NCI-H2196 treated with DMSO at 0.1 percent for 48 hours (cell line): ENCODE results near the gene ACTL10.

Experiments used
- DNase-seq: peaks from one replicate; lab custom pipeline; 2025; ENCODE audit not compliant: unreplicated experiment; lab: John Stamatoyannopoulos, UW

ACTL10 gene

DNA sequence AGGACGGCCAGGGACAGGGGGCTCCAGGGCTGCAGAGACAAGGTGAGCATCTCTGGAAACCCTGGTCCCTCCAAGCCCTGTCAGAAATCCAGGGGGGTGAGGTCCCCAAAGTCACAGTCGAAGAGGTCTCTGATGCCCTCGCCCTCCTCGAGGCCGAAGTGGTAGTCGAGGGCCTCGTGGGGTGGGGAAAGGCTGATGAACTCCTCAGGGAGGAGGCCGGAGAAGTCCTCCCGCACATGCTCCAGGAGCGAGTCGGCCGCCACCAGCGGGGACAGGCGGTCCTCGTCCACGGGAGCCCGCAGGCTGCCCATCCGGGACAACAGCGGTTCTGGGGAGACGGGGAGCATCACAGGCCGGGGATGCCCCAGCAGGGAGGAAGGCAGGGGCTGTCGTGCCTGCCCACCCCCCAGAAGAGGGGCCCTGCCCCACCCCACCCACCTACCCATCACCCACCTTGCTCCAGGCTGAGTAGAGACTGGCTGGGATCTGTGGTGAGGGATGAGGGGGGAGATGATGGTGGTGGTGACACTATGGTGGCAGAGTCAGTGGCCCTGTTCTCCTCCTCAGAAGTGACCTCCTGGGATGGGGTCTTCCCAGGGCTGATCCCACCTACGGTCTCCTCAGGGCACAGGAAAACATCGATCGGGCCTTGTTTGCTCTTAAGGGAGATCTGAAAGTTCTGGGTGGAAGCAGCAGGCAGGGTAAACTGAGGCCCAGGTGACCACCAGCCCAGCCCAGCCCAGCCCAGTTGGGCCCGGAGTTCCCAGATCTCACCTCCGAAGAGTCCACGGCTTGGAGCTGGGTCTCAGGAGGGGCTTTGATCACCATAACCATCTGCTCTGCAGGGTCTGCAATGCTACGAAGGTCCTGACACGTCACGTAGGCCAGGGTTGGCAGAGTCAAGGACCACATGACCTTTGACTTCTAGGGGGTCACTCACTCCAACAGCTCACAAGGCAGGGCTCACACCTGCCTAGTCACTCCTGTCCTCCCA, 10.2 kb downstream of the ACTL10 start:
- DNase-seq, result no peak

DNA sequence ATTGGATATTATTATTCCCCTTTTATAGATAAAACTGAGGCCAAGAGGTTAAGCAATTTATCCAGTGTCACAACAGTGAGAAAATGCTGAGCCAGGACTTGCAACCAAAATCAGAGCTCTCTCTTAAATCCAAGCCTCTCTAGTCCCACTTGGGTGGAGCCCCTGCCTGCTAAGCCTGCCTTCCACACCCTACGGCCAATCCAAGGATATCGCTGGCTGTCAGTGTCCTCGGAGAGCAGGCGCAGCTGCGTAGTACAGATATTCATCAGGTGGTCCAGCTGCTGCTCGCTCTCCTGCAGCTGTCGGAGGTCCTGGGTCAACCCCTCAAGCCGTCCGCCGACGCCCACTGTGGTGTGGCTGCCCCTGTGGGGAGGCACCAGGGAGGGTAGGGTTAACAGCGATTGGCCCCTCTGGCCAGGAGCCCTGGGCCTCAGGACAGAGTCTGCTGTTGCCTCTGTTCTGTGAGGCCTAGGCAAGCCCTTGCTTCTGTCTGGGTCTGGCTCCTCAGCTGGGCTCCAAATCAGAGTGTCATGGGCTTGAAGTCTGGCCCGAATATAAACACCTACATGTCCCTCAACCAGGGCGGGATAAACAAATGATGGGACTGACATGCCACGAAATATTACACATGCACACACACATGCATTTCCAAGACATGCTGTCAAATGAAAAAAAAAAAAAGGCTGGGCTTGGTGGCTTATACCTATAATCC, 11.4 kb downstream of the ACTL10 start:
- DNase-seq, result no peak

DNA sequence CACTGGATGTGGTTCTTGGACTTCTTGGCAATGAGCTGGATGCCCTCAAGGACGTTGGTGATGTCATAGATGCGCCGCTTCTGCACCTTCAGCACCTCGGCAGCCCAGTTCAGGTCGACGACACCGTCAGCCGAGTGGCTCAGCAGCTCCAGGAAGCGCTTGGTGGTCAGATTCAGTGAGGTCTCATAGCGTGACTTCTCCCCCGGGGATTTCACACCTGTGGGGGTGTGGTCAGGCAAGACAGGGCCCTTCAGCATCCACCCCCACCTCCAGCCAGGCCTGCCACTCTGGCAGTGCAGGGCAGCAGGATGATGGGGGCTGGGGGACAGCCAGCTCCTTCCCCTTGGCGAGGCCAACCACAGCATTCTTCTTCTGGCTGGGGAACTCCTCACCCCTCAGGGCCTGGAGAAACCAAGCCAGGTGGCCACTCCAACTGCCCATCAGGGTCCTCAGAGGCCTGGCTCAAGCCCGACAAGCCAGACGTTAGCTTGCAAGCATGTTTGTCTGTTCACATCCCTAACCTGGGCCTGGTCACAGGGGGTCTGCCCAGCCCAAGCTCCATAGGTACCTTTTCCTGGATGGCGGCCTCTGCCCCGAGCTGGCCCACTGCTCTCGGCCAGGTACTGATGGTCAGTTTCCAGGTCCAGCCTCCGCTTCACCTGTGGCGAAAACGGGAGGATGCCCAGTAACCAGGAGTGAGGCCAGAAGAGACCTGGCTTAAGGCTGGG, 13.2 kb downstream of the ACTL10 start:
- no peak for DNase-seq

DNA sequence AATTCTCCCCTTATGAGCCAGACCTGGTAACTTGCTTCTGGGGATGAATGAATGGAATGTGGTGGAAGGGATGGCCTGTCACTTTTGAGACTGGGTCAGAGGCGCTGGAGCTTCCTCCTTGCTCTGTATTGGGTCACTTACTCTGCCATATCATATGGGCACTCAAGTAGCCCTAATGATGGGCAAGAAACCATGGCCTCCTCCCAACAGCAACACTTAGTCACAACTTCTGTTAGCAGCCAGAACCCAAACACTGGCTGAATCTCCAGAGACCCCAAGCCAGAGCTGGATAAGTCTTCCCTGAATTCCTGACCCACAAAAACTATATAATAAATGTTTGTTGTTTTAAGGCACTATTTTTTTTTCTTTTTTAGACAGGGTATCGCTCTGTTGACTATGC, 13.9 kb downstream of the ACTL10 start:
- DNase-seq, result no peak

DNA sequence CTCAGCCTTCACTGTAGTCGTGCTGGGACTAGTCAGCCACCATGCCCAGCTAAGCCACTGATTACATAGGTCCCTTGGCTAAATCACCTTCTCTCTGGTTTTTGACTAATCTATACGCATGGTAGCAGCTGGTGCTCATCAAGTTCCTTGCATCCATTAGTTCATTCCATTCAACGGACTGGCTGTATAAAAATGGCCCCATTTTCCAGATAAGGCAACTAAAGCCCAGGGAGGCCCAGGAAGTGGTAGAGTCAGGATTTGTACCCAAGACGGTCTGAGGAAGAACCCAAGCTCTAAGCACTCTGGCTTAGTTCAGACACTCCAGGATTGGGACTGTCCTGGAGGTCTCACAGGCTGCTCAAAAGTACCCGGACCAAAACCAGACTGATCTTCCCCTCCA, 14.5 kb downstream of the ACTL10 start:
- no peak for DNase-seq

DNA sequence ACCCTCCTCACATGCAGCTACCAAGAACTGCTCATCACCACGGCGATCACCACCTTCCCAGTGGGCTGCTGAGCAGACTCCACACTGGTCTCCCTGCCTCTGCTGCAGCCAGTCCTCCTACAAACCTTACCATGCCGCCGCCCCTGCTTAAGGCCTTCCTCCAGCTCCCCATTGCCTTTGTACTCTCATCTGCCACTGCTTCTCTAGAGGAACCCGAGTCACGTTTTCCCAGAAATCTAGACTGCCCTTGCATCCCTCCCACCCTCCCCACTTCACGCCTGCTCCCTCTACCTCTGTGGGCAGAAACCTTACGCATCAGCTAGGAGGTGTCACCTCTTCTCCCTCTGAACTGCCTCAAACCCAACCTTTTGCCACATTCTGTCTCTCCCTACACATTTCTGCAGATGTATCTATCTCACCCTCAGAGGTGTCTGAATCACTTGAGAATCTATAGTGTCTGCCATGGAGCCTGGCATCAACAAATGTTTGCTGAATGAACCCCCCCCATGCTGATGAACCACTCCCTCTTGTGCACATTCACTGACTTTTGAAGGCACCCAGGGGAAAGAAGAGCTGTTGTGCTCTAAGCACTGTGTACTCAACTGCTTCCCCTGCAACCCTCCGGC, 15.1 kb downstream of the ACTL10 start:
- no peak for DNase-seq

DNA sequence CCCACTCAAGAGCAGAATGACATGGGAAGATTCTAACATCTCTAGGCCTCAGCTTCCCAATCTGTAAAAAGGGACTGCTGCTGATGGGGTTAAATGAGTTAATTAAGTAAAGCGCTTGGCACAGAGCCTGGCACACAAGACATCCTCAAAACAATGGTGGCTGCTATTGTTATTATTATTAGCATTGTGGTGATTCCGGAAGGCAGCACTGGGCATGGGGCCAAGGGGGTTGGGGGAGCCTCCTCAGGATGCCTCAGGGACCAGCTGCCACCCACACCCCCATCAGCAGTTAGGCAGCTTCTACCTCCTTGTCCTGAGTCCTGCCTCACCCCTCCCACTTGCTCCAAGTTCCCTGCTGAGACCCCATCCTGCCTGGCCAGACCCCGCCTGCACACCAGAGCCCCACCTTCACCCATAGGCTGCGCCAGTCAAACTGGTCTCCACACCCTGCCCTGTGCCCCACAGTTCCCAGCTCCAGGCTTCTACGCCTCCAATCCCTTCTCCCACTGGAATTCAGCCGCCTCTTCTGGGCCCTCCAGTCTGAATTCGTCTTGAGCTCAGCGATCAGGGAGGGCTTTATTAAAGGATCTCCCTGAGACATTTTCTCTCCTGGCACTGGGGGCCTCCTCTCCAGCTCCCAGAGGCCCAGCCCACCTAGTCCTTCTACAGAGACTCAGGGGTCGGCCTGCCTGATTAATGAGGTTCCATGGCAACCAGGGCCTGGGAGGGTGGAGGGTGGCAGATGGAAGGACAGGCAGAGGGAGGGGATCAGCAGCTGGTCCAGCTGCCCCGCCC, 18.0 kb downstream of the ACTL10 start:
- no peak for DNase-seq

DNA sequence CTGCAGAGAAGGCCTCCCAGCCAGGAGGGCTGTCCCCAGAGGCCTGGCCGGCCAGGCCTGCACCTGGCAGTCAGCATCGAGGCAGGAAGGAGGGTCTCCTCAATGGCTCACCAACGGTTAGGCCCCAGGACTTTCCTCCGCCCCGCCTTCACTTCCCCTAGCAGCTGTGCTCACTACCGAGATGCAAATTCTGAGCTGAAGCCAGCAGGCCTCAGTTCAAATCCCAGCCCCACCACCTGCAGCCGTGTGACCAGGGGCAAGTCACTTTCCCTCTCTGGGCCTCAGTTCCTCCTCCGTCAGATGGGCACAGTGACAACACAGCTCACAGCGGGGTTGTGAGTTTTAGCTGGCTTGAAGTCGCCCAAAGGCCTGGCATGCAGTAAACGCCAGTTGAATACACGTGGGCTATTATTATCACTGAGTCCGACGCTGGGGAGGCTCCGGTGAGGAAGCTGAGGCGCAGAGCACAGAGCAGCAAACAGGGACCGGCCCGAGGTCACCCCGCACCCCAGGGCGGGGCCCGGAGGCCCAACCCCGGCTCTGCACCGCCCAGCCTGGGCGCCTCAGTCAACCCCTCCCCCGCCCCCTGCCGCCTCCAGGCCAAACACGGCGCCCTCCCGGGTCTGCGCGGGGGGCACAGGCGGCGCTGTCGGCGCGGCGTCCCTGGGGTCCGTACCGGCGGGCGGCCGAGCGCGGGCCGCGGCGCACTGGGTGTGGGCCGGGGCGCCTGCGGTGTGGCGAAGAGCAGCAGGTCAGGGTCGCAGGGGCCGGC, 18.8 kb downstream of the ACTL10 start:
- peak; percentile 19 for DNase-seq

DNA sequence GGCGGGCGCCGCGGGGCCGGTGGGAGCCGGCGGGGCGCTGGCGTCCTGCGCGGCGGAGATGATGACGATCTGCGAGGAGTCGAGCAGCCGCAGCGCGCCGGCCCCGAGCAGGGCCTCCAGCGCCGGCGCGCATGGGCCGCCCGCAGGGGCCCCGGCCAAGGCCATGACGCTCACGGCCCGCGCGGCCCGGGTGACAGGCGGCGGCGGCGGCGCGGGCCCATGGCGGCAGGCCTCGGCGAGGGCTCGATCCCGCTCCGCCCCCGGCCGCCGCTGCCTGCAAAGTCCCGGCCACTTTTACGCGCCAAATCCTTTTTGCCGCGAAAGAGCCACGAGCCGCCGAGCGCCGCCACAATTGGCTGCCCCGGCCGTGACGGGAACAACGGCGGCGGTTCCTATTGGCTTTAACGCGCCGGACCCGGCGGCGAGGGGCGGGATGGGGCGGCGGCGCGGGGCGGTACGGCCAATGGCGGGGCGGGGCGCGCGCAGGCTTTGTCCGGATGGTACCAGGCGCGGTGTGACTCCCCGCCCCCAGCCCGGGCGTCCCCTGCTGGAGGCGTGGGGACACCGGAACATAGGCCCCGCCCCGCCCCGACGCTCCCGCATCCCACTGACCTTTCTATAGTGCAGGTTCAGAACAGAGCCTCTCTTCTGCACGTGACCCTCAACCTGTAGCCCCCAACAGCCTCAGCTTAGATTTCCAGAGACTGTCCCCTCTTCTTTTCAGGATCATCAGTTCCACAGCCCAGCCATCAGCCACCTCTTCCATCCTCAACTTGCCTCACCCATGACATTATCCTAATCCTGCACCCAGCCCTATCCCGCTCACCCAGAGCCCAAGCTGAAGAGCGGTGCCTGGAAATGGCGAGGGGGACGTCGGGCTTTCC, 19.6 kb downstream of the ACTL10 start, which contains the start of gene E2F1:
TSS of gene E2F1 (minus strand) at position 286 of the 884 bp plus-strand sequence. CDS start at position 165, 121 bp downstream.
- DNase-seq, result peak; percentile 95

DNA sequence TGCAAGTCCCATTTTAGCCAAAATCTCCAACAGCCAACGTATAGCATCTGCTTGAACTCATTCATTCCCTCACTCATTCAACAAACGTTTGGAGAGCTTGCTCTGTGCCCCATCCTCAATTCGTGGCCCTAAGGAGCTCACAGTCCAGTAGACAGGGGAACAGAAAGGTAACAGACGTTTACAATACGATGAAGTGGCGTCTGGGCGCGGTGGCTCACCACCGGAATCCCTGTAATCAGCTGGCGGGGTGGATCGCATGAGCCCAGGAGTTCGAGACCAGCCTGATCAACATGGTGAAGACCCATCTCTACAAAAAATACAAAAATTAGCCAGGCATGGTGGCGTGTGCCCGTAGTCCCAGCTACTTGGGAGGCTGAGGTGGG, 20.2 kb downstream of the ACTL10 start:
- DNase-seq, result no peak

DNA sequence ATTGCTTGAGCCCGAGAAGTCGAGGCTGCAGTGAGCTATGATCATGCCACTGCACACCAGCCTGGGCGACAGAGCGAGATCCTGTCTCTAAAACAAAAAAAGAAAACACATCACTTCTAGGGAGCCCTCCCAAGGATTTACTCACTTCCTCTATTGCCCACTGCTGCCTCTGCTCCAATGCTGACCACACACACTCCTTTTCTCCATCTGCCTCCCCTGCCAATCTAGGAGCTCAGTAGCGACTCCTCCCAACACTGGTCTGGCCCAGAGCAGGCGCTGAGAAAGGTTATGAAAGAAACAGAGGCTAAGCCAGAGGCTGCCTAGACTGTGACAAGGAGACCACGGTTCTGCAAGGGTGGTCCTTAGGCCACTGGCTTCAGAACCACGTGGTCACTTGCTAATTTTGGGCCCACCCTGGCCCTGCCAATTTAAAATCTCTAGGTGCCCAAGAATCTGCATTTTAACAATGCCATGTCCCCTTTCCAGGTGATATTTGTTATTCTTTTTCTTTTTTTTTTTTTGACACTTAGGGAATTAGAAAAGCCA, 20.7 kb downstream of the ACTL10 start:
- DNase-seq, result no peak

DNA sequence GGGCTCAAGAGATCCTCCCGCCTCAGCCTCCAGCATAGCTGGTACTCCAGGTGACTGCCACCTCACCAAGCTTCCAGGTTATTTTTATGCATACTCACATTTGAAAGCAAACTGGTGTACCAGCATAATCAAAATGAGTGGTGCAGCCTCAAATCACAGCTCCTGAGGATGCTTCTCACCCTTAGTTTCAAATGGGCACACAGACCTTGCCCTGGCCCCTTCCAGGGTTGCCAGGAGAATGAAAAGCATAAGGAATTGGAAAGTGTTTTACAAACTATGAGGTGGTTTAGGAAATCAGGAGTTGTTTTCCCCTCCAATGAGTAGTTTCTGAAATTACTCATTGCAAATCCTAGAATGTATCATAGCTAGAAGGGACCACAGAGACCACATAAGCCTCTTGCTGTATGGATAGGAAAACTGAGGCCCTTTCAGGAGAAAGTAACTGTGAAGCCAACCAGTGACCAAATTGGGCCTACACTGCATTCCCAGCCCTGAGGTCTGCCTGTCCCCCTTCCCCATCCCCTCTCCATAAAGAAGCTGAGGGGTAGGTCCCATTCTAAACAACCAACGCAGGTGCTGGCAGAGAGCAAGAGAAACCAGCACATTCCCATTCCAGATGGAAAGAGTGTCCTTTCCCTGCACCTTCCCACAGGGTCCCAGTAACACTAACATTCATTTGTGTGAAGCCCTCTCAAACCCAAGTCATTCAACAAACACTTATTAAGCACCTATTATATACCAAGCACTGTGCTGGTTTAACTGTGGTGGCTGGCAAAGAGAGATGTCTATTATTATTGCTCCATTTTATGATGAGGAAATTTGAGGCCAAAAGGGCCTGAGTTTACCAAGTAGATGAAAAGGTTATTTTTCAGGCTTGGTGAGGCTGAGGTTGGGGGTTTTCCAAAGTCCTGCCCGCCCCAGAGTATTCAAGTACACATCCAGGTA, 21.5 kb downstream of the ACTL10 start:
- DNase-seq, result no peak

DNA sequence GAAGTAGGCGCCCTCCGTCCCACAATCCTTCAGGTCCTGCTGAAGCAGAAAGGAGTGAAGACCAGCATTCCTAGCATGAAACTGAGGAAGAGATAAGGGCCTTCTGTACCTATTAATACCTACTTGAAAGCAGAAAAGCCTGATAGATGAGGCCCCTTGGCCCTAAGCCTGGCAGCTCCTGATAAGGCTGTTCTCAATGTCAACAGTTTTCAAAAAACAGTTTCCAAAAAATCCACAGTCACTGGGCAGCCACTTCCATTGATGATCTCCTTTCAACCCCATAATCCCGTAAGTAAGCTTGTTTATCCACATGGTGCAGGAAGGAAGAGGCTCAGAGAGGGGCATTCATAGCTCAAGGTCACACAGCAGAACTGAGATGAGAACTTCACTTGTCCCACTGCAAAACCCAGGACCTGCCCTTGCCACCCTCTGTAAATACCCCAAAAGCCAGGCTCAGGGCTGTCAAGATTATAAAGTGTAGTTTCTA, 22.2 kb downstream of the ACTL10 start:
- DNase-seq, result no peak

DNA sequence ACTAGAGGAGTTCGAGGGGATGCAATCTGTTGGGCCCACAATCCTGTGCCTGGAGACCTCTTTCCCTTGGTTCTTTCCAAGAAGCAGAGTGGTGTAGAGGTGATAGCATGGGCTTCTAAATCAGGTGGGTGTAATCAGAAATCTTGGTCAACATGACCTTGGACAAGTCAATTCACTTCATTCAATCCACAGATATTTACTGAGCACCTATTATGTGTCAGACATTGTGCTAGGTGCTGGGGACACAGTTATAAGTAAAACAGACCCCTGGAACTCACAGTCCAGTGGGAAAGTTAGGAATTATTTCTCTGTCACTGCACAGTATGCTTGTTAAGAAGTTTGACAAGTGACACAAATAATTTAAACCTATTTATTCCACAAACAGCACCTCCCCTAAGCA, 22.8 kb downstream of the ACTL10 start:
- no peak for DNase-seq

DNA sequence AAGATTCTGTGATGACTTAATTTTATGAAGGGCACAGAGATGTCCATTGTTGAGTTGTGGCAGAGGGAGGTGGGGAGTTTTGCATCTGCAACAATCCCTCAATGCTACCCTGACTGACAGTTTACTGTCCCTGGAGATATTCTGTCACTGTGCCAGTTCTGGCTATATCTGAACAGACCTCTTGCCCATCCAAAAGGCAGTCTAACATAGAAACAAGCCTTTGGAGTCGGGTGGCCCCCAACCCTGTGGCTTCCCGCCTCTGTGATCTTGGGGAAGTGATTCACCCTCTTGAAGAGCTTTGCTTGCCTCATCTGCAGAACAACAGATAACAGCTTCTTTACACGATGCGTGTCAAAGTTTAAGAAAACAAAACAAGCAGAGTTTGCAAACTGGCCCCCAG, 23.2 kb downstream of the ACTL10 start:
- DNase-seq, result no peak

DNA sequence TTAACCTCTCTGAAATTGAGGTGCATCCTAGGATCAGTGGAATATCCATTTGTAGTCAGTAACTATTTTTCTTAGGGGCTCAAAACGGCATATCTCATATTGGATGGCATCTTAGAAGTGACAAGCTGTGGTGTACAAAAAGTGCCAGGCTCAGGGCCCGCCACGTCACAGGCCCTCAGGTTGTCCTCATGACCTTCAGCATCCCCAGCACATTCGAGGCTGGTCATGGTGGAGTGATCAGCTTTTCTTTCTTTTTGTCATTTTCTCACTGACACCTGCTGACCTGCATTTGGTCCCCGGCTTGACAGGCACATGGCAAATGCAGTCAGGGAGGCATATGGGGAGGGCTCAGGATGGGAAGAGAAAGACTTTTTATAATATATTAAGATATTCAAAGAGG, 26.5 kb downstream of the ACTL10 start:
- DNase-seq, result no peak
